ENCODE measurements around the gene CYP2F1. TPM values are rescaled to one million over a fixed set of nuclear protein-coding genes. Genes with fewer than 3 reads are reported as not detected.

CYP2F1 gene
- total RNA-seq, 1 donor from 2014 or later: not detected

GRCh38 chr19:41174297-41174928 is 60.2 kb downstream of the CYP2F1 start:
- DNase-seq (ENCODE audit: extremely low read depth, low read depth, low spot score): no peak

DNA sequence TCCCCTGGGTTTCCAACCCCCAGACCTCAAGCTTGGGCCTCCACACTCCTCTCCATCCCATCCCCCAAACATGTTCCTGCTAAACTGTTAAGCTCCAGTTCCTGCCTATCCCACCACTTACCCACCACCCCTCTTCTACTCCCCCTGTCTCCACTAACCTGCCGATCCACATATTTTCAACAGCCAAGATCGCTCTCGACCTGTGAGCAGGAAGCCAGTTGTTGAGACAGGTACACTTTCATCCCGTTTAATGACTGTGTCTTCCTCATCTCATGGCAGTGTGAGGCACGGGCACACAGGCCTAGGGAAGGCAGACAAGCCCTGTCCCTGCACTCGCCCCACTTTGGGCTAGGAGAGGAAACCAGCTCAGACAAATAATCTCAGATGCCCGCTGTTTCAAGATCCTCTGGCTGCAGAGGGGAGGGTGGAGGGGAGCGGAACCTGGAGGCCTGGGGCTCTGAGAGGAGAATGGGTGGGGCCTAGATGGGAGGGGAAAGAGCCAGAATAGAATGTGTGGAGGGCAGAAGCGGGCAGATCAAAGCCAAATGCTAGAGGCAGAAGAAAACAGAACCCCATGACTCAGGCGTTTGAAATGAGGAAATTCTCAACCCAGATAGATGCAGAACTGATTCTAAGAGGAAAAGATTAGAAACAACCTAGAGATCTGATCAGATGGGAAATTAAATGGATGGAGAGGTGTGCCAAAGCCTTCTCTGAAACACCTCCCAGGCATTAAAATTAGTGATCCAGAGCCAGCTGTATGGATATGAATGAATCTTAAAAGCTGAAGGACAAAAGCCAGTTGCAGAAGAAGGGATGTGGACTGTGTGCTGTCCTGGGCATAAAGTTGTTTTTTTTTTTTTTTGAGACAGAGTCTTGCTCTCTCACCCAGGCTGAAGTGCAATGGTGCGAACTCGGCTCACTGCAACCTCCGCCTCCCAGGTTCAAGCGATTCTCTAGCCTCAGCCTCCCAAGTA is 61.9 kb downstream of the CYP2F1 start:
- DNase-seq (ENCODE audit: extremely low read depth, low read depth, low spot score): no peak

Other genes starting within 250 kb of the CYP2F1 start
- not detected in 2 replicates for gene CYP2A7, start 232.2 kb upstream of the CYP2F1 start, total RNA-seq
- not detected in 2 replicates for gene CYP2B6, start 123.2 kb upstream of the CYP2F1 start, total RNA-seq
- not detected in 2 replicates for gene CYP2A13, start 26.0 kb upstream of the CYP2F1 start, total RNA-seq
- gene CYP2S1, start 78.8 kb downstream of the CYP2F1 start, total RNA-seq: 0.88 and 9.1 TPM in 2 replicates
- 64.5 and 89.8 TPM in 2 replicates for gene AXL, start 104.8 kb downstream of the CYP2F1 start, total RNA-seq
- gene HNRNPUL1, start 149.9 kb downstream of the CYP2F1 start, total RNA-seq: 135 and 217 TPM in 2 replicates
- 10.9 and 16.3 TPM in 2 replicates for gene CCDC97, start 195.7 kb downstream of the CYP2F1 start, total RNA-seq
- 59.4 and 176 TPM in 2 replicates for gene TGFB1, start 239.5 kb downstream of the CYP2F1 start, total RNA-seq
- 7.6 and 8.2 TPM in 2 replicates for gene B9D2, start 249.7 kb downstream of the CYP2F1 start, total RNA-seq

Measured in glomerular endothelial cell (primary cell).